Measurements from ENCODE around the gene HTR4. TPM values are rescaled to one million over a fixed set of nuclear protein-coding genes. Genes with fewer than 3 reads are reported as not detected.
A peak's percentile ranks its signal among the peaks of the same experiment; 100 is the strongest.

Gene HTR4
- total and polyA plus RNA-seq, 8 donors: 0.92 to 17.4 (median 7.6) TPM; not detected in 5

GRCh38 chr5:148687871-148688270 lies 33.5 kb upstream of the HTR4 start:
- peaks cover 0 to 9% (median 4%) of the 10 kb centered on the region in 4 donors for H3K4me1 ChIP-seq
- H3K36me3 ChIP-seq: no peaks in the 10 kb centered on the region
- H3K4me3 ChIP-seq: no peak overlapping the region
- intact Hi-C loops (cut with DNase I; ENCODE audit: low total_unique reads): no loop called here
- TF ChIP-seq POLR2A (IDR thresholded peaks at IDR 0.05): no peak
- no peak for TF ChIP-seq POLR2AphosphoS5 (IDR thresholded peaks at IDR 0.05)
- TF ChIP-seq EP300 (IDR thresholded peaks at IDR 0.05): no peak
- TF ChIP-seq, protein P1, sequence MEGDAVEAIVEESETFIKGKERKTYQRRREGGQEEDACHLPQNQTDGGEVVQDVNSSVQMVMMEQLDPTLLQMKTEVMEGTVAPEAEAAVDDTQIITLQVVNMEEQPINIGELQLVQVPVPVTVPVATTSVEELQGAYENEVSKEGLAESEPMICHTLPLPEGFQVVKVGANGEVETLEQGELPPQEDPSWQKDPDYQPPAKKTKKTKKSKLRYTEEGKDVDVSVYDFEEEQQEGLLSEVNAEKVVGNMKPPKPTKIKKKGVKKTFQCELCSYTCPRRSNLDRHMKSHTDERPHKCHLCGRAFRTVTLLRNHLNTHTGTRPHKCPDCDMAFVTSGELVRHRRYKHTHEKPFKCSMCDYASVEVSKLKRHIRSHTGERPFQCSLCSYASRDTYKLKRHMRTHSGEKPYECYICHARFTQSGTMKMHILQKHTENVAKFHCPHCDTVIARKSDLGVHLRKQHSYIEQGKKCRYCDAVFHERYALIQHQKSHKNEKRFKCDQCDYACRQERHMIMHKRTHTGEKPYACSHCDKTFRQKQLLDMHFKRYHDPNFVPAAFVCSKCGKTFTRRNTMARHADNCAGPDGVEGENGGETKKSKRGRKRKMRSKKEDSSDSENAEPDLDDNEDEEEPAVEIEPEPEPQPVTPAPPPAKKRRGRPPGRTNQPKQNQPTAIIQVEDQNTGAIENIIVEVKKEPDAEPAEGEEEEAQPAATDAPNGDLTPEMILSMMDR (IDR thresholded peaks at IDR 0.05): no peak
- H3K9me3 ChIP-seq: peaks cover 0 to 18% (median 6%) of the 10 kb centered on the region in 4 donors
- DNase-seq: no peak
- H3K27me3 ChIP-seq: no peaks in the 10 kb centered on the region
- no peak overlapping the region for H3K27ac ChIP-seq
- 87 to 97% (median 93%) methylated on average over 2 of the region's 2 CpGs for WGBS, 5 donors

- Histone ChIP-seq H3K27ac (no peak overlapping the region), H3K9me3 (peaks cover 0 to 18% (median 6%) of the 10 kb centered on the region in 4 donors), H3K4me1 (peaks cover 0 to 9% (median 4%) of the 10 kb centered on the region in 4 donors), H3K4me3 (no peak overlapping the region), H3K36me3 (no peaks in the 10 kb centered on the region), H3K27me3 (no peaks in the 10 kb centered on the region)
- DNase-seq: peak in 1 of 2 donors; percentile 10
- intact Hi-C loops (cut with DNase I; ENCODE audit: low total_unique reads): no loop called here
- TF ChIP-seq, protein P1 (IDR thresholded peaks at IDR 0.05): peak in 1 of 7 experiments; percentile 18
- TF ChIP-seq POLR2AphosphoS5 (IDR thresholded peaks at IDR 0.05): no peak
- 42 to 65% (median 64%) methylated on average over 3 of the region's 3 CpGs for WGBS, 5 donors
Measured at GRCh38 chr5:148687427-148687826, 33.1 kb upstream of the HTR4 start.

GRCh38 chr5:148686660-148687059 lies 32.3 kb upstream of the HTR4 start:
- no peak overlapping the region for H3K4me3 ChIP-seq
- no peak for DNase-seq
- intact Hi-C loops (cut with DNase I; ENCODE audit: low total_unique reads): no loop called here
- H3K4me1 ChIP-seq: peaks cover 0 to 15% (median 4%) of the 10 kb centered on the region in 4 donors
- H3K36me3 ChIP-seq: no peaks in the 10 kb centered on the region
- peaks cover 0 to 18% (median 6%) of the 10 kb centered on the region in 4 donors for H3K9me3 ChIP-seq
- no peak overlapping the region for H3K27ac ChIP-seq
- H3K27me3 ChIP-seq: no peaks in the 10 kb centered on the region
- no peak for TF ChIP-seq POLR2AphosphoS5 (IDR thresholded peaks at IDR 0.05)
- TF ChIP-seq, protein P1 (IDR thresholded peaks at IDR 0.05): no peak
- TF ChIP-seq EP300 (IDR thresholded peaks at IDR 0.05): no peak
- TF ChIP-seq POLR2A (IDR thresholded peaks at IDR 0.05): no peak

- peaks cover 0 to 13% (median 6%) of the 10 kb centered on the region in 4 donors for H3K9me3 ChIP-seq
- no peak overlapping the region for H3K4me3 ChIP-seq
- H3K27me3 ChIP-seq: no peaks in the 10 kb centered on the region
- TF ChIP-seq EP300 (IDR thresholded peaks at IDR 0.05): no peak
- TF ChIP-seq, protein P1 (IDR thresholded peaks at IDR 0.05): no peak
- TF ChIP-seq POLR2A (IDR thresholded peaks at IDR 0.05): no peak
- TF ChIP-seq POLR2AphosphoS5 (IDR thresholded peaks at IDR 0.05): no peak
- intact Hi-C loops (cut with DNase I; ENCODE audit: low total_unique reads): no loop called here
- no peak overlapping the region for H3K27ac ChIP-seq
- H3K4me1 ChIP-seq: peaks cover 0 to 16% (median 4%) of the 10 kb centered on the region in 4 donors
- H3K36me3 ChIP-seq: no peaks in the 10 kb centered on the region
- peak; percentile 9 to 45 for DNase-seq
- 26 to 46% (median 40%) methylated on average over 3 of the region's 3 CpGs for WGBS, 5 donors
Measured at GRCh38 chr5:148685520-148686134, 31.3 kb upstream of the HTR4 start.
